ENCODE measurements around the gene MUC2.

MUC2 gene

DNA sequence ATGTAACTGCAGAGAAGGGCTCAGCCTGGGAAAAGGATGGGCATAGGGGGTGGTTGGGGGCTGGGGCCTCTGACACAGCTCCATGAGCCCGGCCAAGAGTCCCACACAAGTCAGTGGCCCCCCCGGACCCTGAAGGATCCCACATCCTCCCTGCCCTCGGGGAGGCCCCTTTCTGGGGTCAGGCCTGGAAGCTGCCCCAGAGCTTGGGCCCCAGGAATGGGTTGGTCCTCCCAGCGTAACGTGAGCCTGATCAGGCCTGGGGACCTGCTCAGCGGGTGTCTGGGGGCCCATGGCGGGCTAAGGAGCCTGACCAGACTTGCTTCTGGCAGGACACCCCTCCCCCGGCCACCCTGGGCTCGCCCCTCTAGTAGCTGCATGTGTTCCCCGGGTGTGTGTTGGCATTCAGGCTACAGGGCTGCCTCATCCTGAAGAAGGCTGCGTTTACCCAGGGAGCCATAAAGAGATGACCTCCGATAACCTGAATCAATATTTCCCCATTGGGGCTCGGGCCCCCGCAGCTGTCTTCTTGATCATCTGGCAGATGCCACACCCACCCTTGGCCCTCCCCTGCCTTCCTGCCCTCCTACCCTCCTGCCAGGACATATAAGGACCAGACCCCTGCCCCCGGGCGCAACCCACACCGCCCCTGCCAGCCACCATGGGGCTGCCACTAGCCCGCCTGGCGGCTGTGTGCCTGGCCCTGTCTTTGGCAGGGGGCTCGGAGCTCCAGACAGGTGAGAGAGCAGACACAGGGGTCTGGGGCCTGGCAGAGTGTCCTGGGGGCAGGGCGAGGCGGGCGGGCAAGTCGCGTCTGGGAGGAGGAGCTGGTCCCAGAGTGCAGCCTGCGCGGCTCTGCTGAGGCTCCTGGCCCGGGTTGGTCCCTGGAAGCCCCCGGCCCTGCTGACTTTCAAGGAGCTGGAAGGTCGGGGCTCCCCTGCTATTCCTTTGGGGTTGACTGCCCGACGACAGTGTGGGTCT is at the start of gene MUC2:
TSS of gene MUC2 (plus strand) at position 631 of the 978 bp plus-strand sequence.
- DNase-seq (ENCODE audit: low spot score), result no peak

- no peak for DNase-seq (ENCODE audit: low spot score)
Measured at GRCh38 chr11:1025410-1026162, 49.1 kb upstream of the MUC2 start.

- DNase-seq (ENCODE audit: low spot score), result no peak
Measured at GRCh38 chr11:1026163-1026450, 48.6 kb upstream of the MUC2 start.

GRCh38 chr11:1026641-1027482 is 47.8 kb upstream of the MUC2 start:
- DNase-seq (ENCODE audit: low spot score), result no peak

- DNase-seq (ENCODE audit: low spot score), result no peak
Measured at GRCh38 chr11:1027483-1028290, 47.0 kb upstream of the MUC2 start.

DNA sequence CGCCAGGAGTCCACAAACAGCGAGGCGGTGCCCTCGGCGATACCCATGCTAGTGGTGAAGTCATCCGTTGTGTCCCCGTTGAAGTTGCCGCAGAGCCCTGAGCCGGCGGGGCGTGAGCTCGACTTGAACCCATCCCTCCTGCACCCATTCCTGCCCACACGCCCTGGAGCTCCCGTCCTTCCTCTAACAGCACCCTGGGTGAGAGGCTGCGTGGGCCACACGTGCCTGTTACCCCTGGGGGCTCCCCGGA is 46.5 kb upstream of the MUC2 start:
- no peak for DNase-seq (ENCODE audit: low spot score)

DNA sequence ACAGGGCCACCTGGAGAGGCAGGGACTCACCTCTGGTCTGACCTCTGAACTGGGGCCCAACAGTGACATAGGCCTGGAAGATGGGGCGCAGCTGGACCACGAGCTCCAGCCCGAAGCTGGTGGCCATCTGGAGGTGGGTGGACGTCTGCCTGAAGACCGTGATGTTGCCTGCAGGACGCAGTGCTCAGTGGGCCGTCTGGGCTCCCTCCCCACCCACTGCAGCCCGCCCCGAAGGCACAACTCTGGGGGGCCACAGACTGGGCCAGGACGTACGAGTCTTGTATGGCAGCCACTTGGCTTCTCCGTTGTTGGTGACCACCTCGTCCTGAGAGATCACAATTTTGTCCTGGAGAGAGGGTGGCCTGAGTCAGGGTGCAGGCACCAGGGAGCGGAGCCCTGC is 46.1 kb upstream of the MUC2 start:
- no peak for DNase-seq (ENCODE audit: low spot score)

DNA sequence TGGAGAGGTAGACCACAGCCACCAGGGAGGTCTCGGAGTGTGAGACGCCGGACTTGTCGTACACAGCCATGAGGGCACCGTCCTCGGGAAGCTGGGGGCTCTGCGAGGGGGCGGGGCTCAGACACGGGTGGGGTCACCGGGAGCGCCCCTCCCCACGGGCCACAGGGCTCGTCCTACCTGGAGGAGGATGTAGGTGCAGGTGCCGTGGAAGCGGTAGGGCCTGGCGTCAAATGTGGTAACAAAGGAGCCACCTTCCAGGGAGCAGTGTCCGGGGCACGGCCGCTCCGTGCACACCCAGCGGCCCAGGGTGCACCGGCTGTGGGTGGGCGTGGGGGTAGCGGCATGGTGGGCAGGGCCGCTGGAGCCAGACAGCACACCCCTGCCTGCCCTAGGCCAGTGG is 45.6 kb upstream of the MUC2 start:
- no peak for DNase-seq (ENCODE audit: low spot score)

DNA sequence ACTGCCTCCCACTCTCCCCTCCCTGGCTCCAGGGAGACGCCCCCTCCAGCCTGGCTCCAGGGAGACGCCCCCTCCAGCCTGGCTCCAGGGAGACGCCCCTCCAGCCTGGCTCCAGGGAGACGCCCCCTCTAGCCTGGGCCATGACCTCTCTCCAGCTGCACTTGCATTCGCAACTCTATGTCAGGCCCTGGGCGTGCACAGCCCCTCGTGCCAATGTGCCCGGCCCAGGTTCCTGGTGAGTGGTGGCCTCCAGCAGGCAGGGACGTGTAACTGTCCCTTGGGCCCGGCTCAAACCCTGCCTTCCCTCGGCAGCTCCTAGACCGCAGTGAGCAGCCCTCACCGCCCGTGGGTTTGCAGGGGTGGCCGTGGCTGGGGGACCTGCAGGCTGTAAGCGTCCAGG is 45.0 kb upstream of the MUC2 start:
- no peak for DNase-seq (ENCODE audit: low spot score)

DNA sequence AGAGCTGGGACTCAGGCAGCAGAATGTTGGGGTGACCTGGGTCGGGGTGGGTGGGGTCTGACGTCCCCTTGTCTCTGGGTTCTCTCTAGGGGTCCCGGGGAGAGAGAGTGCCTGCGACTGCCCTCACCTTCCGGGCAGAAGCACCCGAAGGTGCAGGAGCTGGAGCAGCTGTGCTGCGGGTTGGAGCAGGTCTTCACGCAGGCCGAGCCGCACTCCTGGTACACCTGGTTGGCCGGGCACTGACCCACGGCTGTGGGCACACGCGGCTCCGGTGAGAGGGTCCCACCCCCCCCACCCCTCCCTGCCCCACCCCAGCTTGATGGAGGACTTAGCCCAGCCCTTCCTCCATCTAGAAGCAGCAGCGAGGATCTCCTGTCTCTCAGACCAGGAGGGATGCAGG is 44.6 kb upstream of the MUC2 start:
- DNase-seq (ENCODE audit: low spot score), result no peak

DNA sequence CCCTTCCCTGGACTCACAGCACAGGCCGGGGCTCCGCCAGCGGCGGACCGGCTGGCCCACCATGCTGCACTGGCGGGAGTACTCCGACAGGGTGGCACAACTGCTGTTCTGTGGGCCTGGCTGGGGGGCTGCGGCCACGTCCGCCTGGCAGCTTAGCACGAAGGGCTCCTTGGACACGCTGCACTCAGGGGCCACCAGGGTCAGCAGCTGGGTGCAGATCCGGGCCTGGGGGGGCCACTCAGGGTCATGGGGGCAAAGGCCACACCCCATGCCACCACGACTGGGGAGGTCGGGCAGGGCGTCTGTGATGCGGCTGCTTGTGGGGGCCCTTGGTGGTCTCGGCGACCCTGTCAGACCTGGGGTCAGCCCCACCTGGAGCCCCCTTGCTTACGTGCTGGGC is 44.1 kb upstream of the MUC2 start:
- no peak for DNase-seq (ENCODE audit: low spot score)

GRCh38 chr11:1031121-1031899 is 43.4 kb upstream of the MUC2 start:
- no peak for DNase-seq (ENCODE audit: low spot score)

DNA sequence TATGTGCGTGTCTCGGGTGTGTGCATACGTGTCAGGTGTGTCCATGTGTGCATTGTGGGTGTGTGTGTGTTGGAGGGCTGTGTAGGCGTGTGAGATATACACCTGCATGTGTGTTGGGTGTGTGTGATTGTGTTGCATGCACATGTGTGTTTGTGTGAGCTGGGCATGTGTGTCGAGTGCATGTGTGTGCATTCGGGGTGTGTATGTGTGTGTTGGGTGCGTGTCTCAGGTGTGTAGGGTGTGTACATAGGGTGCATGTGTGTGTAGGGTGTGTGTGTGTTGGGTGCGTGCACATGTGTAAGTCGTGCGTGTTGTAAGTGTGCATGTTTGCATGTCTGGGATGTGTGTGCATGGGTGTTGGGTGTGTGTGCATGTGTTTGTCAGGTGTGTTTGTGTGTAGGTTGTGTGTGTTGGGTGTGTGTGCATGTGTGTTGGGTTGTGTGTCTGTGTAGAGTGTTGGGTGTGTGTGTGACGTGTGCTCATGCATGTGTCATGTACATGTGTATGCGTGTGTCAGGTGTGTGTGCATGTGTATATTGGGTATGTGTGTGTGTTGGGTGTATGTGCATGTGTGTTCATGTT is 42.3 kb upstream of the MUC2 start:
- no peak for DNase-seq (ENCODE audit: low spot score)

GRCh38 chr11:1033016-1033798 is 41.5 kb upstream of the MUC2 start:
- DNase-seq (ENCODE audit: low spot score), result no peak

DNA sequence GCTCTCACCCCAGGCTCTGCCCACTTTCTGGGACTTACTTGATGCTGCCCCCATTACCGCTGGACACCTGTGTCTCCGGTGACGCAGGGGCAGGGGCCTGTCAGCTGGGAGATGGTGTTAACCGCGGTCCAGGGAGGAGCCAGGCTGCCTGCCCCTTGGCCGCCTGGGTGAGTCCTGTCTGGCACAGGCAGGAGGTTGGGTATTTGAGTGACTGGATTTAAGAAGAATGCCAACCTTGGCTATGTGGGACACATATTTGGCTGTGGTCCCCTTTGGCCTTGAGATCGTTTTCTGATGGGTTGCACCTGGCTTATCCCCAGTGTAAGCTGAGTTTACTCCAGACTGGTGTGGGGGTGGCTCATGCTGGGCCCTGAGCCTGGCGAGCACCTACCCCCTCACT is 40.7 kb upstream of the MUC2 start:
- no peak for DNase-seq (ENCODE audit: low spot score)

DNA sequence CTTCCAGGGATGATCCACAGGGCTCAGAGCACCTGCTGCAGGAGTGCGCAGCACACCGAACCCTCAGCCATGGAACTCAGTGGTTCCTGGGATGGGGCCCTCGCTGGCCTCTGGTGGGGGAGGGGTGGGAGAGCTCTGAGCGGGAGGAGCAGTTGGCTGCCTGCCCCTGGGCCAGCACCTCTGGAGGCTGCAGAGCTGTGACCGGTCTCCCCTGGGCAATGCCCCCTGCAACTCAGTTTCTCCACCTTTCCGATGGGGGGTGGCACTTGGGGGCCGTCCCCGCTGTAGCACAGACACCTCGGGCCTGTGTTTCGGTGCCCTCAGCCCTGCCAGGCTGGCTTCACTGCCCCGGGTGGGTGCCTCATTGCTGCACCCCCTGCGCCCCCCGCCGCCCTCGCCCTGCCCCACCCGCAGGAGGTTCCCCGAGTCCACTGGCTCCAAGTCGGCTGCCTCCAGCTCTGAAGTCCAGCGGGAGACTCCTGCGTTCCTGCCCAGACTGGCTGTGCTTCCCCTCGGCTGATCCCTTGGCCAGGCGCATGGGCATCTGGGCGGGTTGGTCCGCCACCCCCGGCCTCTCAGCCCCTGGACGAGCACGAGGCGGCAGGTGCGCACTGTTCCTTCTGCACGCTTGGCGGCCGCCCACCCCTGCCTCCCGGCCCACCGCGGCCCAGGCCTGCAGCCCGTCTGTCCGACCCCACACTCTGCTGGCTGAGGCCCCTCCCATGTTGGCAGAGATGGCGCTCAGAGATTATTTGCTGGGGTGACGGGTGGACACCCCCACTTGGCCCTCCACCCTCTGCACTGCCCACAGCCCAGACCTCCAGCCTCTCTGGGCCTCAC is 40.0 kb upstream of the MUC2 start:
- no peak for DNase-seq (ENCODE audit: low spot score)

DNA sequence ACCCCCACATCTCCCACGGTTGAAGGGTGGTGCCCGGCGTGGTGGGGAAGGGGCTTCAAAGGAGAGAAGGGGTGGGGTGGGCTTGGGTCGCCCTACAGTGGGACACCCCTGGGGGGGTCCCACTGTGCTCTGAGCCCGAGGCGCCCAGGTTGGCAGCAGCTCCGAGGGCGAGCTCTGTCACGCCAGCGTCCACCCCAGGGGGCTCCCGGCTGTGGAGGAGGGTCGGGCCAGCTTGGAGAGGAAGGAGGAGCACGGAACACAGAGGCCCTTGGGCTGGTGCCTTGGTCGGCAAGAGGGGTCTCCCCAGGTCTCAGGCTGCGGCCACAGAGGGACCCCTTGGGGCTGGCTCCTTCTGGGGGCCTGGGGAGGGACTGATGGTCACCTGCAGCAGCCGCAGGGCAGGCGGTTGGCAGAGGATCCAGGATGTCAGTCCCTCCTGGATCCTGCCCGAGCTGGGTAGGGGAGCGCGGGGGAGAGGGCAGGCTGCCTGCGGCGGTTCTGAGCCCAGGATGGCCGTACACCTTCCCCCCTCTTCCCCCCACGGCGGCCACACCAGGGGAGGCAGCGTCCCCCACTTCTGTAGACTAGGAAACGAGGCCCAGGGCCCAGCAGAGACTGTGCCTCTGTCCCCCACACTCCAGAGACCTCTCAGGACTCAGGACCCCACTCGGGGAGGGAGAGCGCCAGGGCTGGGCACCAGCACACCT is 38.9 kb upstream of the MUC2 start:
- DNase-seq (ENCODE audit: low spot score), result no peak

DNA sequence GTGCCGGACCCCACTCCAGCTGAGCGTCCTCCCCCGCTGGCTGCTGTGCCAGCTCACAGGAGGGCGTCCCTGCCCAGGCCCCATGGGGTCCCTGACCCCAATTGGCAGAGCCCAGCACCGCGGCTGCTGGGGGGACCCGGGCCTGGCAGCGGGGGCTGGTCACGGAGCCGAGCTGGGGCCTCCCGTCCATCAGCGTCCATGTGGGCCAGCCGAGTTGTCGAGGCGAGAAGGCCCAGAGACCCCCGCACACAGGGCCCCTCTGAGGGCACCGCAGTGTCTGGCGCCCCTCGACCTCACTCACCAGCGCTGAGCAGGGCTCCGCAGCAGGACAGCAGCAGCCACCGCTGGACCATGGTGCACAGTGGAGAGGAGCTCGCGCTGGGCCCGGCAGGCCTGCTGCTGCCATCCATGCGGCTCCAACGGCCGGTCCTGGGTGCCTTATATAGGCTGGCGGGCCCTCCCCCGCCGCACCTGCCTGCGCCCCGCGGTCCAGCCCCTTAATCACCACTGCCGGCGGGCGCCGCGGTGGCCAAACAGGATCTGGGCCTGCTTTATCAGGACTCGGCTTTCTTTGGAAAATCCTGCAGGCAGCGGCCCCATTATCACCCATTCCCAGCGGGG is 38.3 kb upstream of the MUC2 start, which contains the start of gene MUC6:
TSS of gene MUC6 (minus strand) at position 416 of the 621 bp plus-strand sequence. CDS start at position 353, 63 bp downstream.
- DNase-seq (ENCODE audit: low spot score), result no peak

Measured in Ammon's horn (tissue), 1 donor.